ENCODE data around the gene BTBD9.

BTBD9 gene

GRCh38 chr6:38156818-38157565 lies 482.7 kb downstream of the BTBD9 start:
- intact Hi-C loops (cut with DNase I): no loop called here

GRCh38 chr6:38155621-38156204 lies 484.0 kb downstream of the BTBD9 start:
- intact Hi-C loops (cut with DNase I): no loop called here
- peak in 1 of 42 donors; percentile 12 for DNase-seq

More at GRCh38 chr6:38156818-38157565, 482.7 kb downstream of the BTBD9 start:
- no peak for DNase-seq

GRCh38 chr6:38155144-38155543 lies 484.6 kb downstream of the BTBD9 start:
- peak in 1 of 42 donors; percentile 16 for DNase-seq
- intact Hi-C loops (cut with DNase I): no loop called here

- intact Hi-C loops (cut with DNase I): no loop called here
- peak in 4 of 42 donors; percentile 0 to 27 (median 18) for DNase-seq
Observed at GRCh38 chr6:38154731-38155130, 485.0 kb downstream of the BTBD9 start.

- intact Hi-C loops (cut with DNase I): no loop called here
- peak in 7 of 42 donors; percentile 7 to 24 (median 8) for DNase-seq
Observed at GRCh38 chr6:38153798-38154345, 485.9 kb downstream of the BTBD9 start.

GRCh38 chr6:38153076-38153797 lies 486.5 kb downstream of the BTBD9 start:
- DNase-seq: peak in 9 of 42 donors; percentile 2 to 28 (median 15)

GRCh38 chr6:38152620-38153019 lies 487.1 kb downstream of the BTBD9 start:
- DNase-seq: peak in 6 of 42 donors; percentile 1 to 12 (median 4)
- intact Hi-C loops (cut with DNase I): no loop called here

More at GRCh38 chr6:38153076-38153797, 486.5 kb downstream of the BTBD9 start:
- intact Hi-C loops (cut with DNase I): no loop called here

GRCh38 chr6:38151580-38152500 lies 487.9 kb downstream of the BTBD9 start:
- intact Hi-C loops (cut with DNase I): no loop called here
- peak in 9 of 42 donors; percentile 3 to 57 (median 25) for DNase-seq

GRCh38 chr6:38150681-38151296 lies 488.9 kb downstream of the BTBD9 start:
- intact Hi-C loops (cut with DNase I): no loop called here
- peak in 7 of 42 donors; percentile 1 to 39 (median 15) for DNase-seq

- DNase-seq: peak in 2 of 42 donors; percentile 12 to 28
- intact Hi-C loops (cut with DNase I): no loop called here
Observed at GRCh38 chr6:38150021-38150420, 489.7 kb downstream of the BTBD9 start.

- peak in 3 of 42 donors; percentile 8 to 33 (median 15) for DNase-seq
- intact Hi-C loops (cut with DNase I): no loop called here
Observed at GRCh38 chr6:38149531-38149930, 490.2 kb downstream of the BTBD9 start.

- peak in 1 of 42 donors; percentile 4 for DNase-seq
- intact Hi-C loops (cut with DNase I): no loop called here
Observed at GRCh38 chr6:38148606-38149005, 491.1 kb downstream of the BTBD9 start.

GRCh38 chr6:38146734-38147027 lies 493.0 kb downstream of the BTBD9 start:
- DNase-seq: no peak
- intact Hi-C loops (cut with DNase I): no loop called here

- intact Hi-C loops (cut with DNase I): no loop called here
- DNase-seq: peak in 11 of 42 donors; percentile 29 to 76 (median 50)
Observed at GRCh38 chr6:38146021-38146733, 493.6 kb downstream of the BTBD9 start.

GRCh38 chr6:38144365-38144945 lies 495.3 kb downstream of the BTBD9 start:
- intact Hi-C loops (cut with DNase I): no loop called here
- peak in 26 of 42 donors; percentile 27 to 81 (median 54) for DNase-seq

GRCh38 chr6:38143191-38144150 lies 496.3 kb downstream of the BTBD9 start:
- peak in 41 of 42 donors; percentile 47 to 85 (median 71) for DNase-seq

More at GRCh38 chr6:38143191-38144150, 496.3 kb downstream of the BTBD9 start:
- intact Hi-C loops (cut with DNase I): no loop called here
